GM12875 (cell line): ENCODE results near the gene HNRNPA2B1.

Source experiments
- H3K4me3 ChIP-seq: one replicate; pipeline ENCODE4 v1.5.1; 2011; ENCODE audit warnings: low read depth, low read length, control low read depth
- TF ChIP-seq, protein P1 (sequence below): IDR thresholded peaks from 2 replicates; pipeline ENCODE4 v1.5.1; 2011; ENCODE audit warnings: low read depth, mild to moderate bottlenecking, control low read depth, inconsistent platforms, low read length, moderate library complexity, borderline replicate concordance; ENCODE audit not compliant: insufficient read depth

HNRNPA2B1 gene

DNA sequence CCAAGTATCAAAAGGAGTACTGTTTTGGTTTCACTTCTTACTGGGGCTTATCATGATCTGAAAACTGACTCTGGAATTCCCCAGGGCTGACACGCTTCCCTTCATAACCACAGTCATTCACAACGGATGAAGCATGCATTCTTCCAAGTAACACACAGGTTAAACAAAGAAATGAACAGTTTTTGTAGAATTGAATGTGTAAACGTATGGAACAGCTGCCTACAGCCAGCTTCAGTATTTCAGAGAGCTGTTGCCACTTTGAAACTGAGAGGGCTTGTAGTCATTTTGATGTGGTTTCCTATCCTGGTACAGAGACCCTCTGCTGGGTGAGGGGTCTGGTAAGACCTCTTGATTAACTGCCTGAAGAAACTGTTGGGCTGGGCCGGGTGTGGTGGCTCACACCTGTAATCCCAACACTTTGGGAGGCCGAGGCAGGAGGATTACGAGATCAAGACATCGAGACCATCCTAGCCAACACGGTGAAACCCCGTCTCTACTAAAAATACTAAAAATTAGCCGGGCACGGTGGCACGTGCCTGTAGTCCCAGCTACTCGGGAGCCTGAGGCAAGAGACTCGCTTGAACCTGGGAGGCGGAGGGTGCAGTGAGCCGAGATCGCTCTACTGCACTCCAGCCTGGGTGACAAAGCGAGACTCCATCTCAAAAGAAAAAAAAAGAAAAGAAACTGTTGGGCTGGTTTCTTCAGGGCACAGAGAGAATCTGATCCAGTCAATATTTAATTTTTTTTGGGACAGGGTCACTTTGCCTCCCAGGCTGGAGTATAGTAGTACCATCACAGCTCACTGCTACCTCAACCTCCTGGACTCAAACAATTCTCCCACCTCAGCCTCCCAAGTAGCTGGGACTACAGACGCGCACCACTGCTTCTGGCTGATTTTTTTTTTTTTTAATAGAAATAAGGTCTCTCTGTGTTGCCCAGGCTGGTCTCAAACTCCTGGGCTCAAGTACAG lies 43.8 kb downstream of the HNRNPA2B1 start:
- peak overlapping the region; percentile 27 for H3K4me3 ChIP-seq

DNA sequence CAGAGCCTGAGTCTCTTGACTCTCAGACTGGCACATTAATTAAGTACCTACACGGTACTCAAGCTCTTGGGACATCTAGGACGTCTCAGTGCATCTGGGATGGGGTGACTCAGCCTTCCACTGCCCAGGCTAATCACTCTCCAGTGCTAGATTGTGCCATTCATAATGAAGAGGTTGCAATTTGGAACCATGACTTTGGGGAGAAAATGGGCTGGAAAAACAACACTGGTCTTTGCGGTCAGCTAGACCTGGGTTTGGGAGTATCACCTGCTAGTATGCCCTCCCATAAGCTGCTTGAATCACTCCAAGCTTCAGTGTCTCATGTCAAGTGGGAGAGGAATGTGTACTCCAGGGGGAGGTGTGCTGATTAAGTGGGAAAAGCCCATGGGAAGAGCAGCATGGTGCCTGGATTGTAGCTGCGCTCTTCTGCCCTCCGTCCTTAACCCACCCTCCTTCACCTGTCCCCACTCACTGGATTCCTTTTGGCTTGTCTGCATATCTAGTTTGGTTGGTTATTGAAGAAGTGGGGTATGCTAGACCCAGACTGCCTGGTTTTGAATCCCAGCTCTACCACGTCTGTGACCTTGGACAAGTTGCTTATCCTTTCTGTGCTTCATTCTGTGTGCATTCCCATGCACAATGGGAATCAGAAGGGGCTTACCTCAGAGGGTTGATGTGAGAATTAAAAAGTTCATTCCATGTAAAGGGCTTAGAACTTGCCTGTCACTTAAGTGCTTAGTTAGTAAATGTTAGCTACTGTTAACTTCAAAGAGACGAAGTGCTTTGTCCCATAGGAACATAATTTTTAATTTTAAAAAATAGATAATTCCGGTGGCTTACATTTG lies 44.8 kb downstream of the HNRNPA2B1 start:
- TF ChIP-seq, protein P1, sequence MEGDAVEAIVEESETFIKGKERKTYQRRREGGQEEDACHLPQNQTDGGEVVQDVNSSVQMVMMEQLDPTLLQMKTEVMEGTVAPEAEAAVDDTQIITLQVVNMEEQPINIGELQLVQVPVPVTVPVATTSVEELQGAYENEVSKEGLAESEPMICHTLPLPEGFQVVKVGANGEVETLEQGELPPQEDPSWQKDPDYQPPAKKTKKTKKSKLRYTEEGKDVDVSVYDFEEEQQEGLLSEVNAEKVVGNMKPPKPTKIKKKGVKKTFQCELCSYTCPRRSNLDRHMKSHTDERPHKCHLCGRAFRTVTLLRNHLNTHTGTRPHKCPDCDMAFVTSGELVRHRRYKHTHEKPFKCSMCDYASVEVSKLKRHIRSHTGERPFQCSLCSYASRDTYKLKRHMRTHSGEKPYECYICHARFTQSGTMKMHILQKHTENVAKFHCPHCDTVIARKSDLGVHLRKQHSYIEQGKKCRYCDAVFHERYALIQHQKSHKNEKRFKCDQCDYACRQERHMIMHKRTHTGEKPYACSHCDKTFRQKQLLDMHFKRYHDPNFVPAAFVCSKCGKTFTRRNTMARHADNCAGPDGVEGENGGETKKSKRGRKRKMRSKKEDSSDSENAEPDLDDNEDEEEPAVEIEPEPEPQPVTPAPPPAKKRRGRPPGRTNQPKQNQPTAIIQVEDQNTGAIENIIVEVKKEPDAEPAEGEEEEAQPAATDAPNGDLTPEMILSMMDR: no peak
- no peak overlapping the region for H3K4me3 ChIP-seq

More for the DNA sequence above, 43.8 kb downstream of the HNRNPA2B1 start:
- TF ChIP-seq, protein P1: no peak

DNA sequence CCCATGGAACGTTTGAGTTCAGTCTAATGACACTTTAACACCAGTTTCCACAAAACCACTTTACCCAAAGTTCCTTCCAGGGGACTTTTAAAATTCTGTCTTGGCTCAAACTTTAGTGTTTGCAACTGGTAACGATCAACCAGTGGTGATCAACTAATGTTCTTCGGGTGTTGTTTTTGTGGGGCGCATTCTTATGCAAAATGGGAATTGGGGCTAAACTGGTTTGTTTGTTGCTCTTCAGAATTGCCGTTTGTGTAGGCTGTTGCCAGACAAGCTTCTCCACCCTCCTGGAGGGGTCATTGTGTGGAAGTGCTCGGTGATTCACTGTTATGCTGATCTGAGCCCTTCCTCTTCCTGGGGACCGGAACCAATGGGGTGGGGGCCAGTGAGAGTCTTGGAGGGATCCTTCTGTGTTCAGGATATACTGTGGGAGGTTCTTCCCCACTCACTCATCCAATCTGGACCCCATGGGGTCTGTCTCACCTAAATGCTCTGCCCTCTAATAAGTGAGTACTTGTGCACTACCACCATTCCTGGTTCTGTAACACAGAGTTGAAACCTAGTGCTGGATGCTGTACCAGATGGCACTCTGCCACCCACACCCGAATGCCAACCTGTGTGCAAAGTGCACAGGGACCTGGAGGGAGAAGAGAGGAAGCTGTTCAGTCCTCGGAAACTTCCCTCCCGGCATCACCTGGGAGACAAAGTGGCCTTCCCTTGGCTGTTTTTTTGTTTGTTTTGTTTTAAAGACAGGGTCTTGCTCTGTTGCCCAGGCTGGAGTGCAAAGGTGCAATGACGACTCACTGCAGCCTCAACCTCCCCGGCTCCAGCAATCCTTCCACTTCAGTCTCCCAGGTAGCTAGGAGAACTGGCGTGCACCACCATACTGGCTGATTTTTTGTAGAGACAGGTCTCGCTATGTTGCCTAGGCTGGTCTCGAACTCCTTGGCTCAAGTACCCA lies 46.4 kb downstream of the HNRNPA2B1 start:
- H3K4me3 ChIP-seq: peak overlapping the region; percentile 83
- TF ChIP-seq, protein P1: no peak

DNA sequence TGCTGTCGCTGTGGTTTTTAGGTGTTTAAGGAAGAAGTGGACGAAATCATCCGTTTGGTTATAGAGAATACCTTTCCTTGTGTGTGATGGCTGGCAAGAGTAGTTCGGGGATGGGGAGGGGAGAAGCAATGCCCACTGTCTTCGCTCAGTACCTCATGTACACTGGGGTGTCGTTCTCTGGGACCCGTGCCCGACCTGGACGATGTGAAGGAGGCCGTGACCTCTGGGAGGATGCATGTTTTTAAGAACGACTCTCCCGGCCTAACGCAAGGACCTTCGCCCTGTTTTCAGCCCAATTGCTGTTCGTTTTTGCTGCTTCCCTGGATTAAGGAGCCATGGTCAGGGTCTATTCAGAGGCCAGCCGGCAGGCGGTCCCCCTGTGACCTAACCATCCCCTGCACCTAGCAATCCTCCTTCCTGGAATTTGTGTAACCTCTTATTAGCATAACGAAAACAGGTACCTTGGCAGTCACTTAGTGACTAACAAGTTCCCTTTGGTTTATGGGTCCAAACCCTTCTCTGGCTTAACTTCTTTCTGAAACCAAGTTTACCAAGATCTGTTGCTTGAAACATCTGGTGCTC lies 47.2 kb downstream of the HNRNPA2B1 start:
- peak overlapping the region; percentile 83 for H3K4me3 ChIP-seq

DNA sequence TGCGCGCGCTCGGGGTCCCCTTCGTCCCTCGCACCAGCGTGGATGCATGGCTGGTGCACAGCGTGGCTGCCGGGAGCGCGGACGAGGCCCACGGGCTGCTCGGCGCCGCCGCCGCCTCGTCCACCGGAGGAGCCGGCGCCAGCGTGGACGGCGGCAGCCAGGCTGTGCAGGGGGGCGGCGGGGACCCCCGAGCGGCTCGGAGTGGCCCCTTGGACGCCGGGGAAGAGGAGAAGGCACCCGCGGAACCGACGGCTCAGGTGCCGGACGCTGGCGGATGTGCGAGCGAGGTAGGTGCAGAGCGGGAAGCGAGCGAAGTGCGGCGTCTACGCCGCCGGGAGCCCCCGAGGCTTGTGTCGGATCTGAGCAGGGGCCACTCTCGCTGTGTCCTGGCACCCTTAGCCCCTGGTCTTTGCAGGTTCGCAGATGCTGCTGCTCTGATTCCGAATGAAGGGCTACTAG lies 47.7 kb downstream of the HNRNPA2B1 start:
- peak overlapping the region; percentile 83 for H3K4me3 ChIP-seq

More for the DNA sequence above, 47.2 kb downstream of the HNRNPA2B1 start:
- TF ChIP-seq, protein P1: no peak

DNA sequence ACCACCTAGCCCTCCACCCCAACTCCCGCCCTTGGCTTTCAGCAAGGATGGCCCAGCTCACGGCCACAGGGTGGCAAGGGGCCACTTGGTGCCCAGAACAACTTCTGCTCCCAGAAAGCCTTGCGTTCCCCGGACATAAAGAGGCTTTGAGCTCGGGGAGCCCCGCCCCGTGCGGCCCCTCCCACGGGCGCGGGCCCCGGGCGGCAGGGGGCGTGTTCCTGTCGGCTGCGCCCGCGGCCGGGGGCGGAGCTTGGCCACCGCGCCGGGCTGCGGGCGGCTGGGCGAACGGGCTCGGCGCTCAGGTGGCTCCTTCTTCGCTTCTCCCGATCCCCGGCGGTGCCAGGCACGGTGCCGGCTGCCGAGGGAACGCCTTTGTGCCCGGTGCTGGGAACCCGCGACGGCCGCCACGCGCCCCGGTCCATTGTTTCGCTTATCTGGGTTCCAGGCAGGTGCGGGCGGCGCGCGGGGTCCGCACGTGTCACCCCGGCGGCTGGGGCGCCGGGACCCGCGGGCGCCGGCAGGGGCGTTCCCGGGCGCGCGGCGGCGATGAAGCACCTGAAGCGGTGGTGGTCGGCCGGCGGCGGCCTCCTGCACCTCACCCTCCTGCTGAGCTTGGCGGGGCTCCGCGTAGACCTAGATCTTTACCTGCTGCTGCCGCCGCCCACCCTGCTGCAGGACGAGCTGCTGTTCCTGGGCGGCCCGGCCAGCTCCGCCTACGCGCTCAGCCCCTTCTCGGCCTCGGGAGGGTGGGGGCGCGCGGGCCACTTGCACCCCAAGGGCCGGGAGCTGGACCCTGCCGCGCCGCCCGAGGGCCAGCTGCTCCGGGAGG lies 48.4 kb downstream of the HNRNPA2B1 start, which contains the start of gene NFE2L3:
Gene NFE2L3, plus strand, starts transcription at position 246 of the 829 bp plus-strand sequence. Its CDS starts 301 bp downstream, at position 547.
- TF ChIP-seq, protein P1: no peak
- H3K4me3 ChIP-seq: peak within 1 kb of the TSS; percentile 83
